Fibroblast of skin of left quadriceps (primary cell): ENCODE data around the gene SERPINB6.
"Not testable (repeated sequence)": the region's sequence is repeated elsewhere in the genome, so short reads cannot be mapped to it uniquely, and the experiment has no call there.

ENCODE experiments used
- DNase-seq, 2 experiments: peaks; one replicate each; pipeline ENCODE4 v3.0.0-alpha.2; 2013; ENCODE audit warnings: low read depth in 2 of 2

The SERPINB6 gene

DNA sequence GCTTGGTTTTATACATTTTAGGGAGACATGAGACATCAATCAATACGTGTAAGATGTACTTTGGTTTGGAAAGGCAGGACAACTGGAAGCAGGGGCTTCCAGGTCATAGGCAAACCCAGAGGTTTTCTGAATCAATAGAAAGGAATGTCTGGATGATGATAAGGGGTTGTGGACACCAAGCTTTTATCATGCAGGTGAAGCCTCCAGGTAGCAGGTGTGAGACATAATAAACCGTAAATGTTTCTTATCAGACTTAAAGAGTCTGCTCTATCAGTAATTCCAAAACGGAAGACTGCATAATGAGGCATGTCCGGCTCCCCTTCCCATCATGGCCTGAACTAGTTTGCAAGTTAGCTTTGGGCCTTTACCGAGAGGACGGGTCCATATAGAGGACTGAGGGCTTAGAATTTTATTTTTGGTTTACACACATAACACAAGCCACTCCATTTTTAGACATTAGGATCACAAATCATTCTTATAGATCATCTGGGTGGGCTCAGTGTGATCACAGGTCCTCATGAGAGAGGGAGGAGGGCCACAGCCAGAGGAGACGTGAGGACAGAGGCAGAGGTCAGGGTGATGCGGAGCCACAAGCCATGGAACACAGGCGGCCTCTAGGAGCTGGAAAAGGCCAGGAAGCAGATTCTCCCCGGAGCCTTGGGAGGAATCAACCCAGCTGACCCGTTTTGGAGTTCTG, 57.6 kb downstream of the SERPINB6 start:
- DNase-seq = no peak

DNA sequence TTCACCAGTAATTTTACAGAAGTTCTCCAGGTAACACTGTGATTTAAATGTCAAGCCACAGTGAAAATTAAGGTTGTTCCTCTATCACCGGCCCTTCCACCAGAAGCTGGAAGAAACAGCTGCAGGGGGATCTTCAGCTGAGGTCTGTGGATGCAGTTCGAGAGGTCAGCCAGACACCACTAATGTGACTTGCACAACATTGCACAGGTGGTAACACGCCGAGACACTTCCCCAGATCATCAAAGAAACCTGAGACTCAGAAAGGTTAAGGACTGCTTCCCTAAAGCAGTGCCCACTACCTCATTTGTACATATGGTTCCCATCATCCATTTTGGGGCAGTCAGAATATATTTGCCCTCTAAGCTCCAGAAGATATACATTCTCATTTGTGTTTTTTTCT, 60.2 kb downstream of the SERPINB6 start:
- DNase-seq = no peak

DNA sequence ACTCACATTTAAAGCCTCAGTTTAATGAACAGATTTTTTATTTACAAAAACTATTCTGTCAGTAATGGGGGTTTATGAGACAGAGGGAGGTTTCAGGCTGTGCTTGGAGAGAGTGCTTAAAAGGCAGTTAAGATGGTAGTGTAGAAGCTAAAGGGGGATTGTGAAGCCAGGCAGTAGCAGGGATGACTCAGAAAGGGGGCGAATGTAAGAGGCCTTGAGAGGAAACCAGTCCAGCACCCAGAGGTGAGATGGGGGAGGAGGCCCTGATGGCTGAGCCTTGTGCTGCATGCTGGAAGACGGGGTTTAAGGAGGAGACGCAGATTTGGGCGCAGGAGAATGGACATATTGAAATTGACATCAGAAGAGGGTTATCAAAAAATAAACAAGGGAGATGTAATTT, 61.6 kb downstream of the SERPINB6 start:
- no peak for DNase-seq

DNA sequence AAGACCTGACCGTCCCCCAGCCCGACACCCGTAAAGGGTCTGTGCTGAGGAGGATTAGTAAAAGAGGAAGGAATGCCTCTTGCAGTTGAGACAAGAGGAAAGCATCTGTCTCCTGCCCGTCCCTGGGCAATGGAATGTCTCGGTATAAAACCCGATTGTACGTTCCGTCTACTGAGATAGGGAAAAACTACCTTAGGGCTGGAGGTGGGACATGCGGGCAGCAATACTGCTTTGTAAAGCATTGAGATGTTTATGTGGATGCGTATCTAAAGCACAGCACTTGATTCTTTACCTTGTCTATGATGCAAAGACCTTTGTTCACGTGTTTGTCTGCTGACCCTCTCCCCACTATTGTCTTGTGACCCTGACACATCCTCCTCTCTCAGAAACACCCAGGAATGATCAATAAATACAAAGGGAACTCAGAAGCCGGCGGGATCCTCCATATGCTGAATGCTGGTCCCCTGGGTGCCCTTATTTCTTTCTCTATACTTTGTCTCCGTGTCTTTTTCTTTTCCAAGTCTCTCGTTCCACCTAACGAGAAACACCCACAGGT, 62.2 kb downstream of the SERPINB6 start:
- DNase-seq = not testable (repeated sequence)

DNA sequence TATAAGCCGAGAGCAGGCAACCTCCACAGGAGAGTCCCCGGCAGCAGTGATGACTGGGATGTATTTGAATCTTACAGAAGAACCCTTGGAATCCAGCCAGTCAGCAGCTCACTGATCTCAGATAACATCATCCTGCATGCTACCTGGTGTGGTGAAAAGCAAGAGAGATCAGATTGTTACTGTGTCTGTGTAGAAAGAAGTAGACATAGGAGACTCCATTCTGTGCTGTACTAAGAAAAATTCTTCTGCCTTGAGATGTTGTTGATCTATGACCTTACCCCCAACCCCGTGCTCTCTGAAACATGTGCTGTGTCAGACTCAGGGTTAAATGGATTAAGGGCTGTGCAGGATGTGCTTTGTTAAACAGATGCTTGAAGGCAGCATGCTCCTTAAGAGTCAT, 62.9 kb downstream of the SERPINB6 start:
- DNase-seq = not testable (repeated sequence)

DNA sequence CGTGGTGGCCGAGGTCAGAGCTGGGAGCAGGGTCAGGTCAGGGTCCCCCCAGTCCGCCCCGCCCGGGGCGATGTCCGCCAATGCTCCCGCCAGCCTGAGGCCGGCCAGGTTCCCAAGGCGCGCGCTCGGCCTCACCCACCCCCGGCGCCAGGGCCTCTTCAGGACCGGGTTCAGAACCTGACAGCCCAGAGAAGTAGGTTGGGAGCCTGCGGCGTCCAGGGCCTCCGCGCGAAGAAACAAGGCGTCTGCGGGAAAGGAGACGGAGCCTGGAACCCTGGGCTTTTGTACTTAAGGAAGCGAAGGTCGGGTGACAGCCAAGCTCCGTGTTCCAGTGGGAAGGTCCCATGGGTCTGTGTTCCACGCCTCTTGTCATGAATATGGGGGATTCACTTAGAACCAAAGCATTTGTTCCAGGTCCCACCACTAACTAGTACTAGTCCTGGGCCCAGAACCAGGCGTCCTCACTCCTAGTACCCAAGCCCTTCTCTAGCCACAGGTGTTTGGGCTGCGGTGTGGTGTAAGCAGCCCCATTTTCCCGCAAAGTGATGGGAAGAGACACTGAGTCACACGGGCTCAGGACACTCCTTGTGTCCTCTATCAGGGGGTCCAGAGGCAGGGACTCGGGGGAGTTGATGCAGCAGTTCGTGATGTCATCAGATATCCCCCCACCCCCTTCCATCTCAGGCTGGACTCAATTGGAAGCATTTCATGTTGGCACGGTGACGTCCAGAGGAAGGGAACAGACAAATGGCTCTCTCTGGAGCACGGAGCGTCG, 67.8 kb downstream of the SERPINB6 start:
- DNase-seq = not testable (repeated sequence)

DNA sequence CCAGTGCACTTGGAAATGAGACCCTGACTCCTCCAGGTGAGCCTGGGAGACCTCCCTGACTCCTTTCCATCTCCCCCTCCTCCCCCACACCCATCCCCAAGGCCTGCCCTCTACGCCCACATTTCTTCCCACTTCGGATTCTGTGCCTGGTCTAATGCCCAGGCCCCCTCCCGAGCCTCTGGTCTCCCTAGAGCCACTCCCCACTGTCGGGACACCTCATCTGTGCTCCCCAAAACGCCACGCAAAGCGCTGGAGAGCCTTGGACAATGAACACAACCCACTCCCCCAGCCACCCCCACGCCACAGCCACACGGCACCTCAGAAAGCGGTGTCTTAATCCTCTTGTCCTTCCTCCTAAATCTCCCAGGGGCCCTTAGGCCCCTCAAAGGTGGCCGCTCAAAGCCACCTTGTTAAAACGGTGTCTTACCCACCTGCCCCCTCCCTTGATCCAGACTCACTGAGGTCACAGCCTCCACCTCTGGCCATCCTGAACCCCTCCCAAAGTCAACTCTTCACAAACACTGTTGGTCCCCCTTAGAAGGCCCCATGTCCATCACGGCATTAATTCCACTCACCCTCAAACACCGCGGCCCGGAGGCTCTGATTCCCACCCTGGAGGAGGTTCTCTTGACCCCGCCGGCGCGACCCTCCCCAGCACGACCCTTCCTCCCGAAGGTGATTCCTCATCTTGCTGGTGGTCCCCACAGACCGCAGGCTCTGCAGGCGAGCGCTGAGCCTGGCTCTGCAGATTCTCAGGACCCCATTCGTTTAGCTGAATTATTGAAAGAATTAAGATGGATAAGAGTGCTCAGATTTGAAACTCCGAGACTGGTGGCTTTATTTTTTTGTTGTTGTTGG, 69.5 kb downstream of the SERPINB6 start:
- not testable (repeated sequence) for DNase-seq

DNA sequence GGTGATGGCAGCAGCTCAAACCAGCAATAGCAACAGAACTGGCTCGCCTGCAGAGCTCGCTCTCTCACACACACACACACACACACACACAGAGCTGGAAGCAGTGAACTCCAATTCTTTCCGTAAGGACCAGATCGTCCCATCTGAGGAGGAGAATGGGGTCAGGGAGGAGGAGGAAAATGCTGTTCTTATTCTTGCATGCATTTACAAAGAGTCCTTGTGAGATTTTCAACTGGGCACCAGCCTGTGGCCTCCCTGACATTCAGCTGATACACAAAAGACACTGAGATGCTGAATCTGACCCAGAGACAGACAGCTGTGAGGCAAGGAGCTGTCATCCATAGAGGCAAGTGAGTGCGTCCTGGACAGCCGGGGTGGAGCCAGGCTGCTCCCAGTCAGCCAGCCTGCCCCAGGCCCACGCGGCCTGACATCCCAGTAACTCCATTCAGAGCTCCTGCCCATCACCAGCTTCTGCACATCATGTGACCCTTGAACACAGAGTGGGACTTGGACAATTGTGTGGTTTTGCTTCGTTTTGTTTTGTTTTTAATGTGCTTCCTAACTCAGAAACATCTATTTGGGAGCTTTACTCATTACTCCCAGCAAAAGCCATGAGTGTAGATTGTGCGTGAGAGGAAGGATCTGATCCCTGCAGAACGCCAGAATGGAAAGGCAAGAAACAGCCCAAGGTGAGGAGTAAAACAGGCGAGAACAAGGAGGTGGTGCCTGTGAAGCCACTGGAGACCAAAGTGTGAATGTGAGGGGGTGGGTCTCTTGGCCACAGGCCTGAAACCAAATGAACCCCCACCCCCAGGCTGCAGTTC, 70.3 kb downstream of the SERPINB6 start:
- DNase-seq = no peak

DNA sequence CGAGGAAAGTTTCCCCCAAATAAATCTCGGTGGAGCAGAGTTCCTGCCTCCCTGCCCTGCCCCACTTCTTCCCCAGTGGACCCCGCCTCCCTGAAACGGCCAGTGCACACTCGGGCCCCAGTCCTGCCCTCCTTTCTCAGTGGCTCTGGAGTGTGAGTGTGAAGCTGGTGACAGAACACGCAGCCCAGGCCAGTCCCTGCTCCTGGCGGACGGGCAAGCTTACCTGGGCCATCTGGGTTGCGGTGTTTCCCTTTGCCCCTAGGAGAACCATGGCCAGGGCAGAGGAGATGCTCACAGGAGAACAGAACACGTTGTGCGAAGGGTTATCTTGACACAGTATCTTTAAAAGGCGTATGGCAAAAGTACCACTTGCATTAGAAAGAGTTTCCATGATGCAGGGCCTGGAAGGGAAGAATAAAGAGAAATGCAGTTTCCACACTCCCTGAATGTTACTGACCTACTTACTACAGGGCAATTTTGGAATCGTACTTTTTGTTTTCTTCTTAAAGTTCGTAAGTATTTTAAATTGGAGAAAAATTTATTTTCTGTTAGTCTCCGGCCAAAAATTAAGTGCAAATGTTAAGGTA, 71.1 kb downstream of the SERPINB6 start:
- DNase-seq = no peak

DNA sequence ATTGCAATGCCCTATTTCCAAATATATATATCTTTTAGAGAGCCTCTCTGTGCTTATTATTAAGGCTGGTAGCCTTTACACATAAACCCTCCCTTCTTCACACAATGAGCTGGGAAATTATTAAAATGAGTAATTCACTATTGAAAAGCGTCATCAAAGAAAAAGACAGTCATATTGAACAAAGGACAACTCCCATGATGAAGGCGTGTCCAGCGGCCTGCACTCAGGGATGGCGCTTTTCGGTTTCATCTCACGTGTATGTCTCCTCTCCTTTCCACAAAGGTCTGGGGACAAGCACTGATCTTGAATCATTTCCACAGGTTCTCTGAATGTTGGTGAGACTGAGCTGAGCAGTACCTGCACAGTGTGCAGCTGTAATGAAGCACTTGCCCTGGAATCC, 71.8 kb downstream of the SERPINB6 start:
- DNase-seq = no peak
